ENCODE data around the gene PNPLA7.
"Not testable (repeated sequence)": the region's sequence is repeated elsewhere in the genome, so short reads cannot be mapped to it uniquely, and the experiment has no call there.

Gene PNPLA7

DNA sequence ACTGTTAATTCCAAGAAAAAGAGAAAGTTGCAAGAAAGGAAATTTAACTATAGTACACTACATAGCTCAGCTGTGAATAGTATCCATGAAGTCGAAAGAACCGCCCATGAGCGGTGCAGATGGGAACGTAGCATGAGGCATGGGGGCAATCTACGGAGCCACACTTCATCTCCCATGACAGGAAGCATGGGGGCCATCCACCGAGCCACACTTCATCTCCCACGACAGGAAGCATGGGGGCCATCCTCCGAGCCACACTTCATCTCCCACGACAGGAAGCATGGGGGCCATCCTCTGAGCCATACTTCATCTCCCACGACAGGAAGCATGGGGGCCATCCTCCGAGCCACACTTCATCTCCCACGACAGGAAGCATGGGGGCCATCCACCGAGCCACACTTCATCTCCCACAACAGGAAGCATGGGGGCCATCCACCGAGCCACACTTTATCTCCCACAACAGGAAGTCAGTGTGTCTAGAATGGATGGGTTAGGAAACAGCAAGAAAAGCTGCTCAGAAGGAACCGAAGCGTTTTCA lies 13.5 kb downstream of the PNPLA7 start:
- DNase-seq = not testable (repeated sequence)

DNA sequence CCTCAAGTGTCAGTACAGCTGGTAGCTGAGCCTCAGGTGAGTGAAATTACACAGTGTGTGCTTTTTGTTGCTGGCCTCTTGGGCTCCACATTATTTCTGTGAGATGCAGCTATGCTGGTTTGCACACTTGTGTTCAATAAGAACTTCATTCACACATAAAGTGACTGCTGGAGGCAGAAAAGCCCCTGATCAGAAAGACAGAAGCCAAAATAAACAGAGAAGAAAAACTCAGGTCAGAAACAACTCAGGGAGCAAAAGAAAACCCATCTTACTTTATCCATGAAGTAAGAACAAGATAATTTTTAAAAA lies 15.1 kb downstream of the PNPLA7 start:
- DNase-seq = no peak

DNA sequence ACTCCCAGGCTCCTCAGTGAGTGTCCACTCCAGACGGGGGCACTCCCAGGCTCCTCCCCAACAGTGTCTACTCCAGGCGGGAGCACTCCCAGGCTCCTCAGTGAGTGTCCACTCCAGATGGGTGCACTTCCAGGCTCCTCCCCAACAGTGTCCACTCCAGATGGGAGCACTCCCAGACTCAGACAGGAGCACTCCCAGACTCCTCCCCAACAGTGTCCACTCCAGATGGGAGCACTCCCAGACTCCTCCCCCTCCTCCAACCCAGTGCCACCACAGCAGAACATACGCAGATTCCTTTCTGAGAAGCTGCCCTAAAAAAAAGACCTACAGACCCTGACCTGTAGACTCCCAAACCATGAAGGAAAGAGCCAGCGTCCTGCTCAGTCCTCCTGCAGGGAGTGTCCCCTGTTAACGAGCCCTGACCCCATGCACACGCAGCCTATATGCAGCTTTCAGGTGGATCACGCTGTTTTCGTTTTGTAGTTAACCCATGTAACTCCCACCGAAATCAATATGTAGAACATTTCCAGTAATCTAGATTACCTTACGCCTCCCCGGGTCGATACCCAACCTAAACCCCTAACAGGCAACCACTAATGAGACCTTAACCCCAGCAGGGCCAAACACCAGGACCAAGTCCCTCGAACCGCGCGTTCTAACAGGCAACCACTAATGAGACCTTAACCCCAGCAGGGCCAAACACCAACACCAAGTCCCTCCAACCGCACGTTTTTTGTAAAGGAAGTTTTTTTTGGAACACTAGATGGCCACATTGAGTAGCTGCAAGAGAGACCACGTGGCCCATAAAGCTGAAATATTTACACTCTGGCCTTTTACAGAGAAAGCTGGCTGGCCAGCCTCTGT lies 15.7 kb downstream of the PNPLA7 start:
- DNase-seq = peak; percentile 55

DNA sequence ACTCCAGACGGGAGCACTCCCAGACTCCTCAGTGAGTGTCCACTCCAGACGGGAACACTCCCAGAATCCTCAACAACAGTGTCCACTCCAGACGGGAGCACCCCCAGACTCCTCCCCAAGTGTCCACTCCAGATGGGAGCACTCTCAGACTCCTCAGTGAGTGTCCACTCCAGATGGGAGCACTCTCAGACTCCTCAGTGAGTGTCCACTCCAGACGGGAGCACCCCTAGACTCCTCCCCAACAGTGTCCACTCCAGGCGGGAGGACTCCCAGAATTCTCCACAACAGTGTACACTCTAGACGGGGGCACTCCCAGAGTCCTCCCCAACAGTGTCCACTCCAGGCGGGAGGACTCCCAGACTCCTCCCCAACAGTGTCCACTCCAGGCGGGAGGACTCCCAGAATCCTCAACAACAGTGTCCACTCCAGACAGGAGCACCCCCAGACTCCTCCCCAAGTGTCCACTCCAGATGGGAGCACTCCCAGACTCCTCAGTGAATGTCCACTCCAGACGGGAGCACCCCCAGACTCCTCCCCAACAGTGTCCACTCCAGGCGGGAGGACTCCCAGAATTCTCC lies 17.2 kb downstream of the PNPLA7 start:
- DNase-seq = not testable (repeated sequence)

DNA sequence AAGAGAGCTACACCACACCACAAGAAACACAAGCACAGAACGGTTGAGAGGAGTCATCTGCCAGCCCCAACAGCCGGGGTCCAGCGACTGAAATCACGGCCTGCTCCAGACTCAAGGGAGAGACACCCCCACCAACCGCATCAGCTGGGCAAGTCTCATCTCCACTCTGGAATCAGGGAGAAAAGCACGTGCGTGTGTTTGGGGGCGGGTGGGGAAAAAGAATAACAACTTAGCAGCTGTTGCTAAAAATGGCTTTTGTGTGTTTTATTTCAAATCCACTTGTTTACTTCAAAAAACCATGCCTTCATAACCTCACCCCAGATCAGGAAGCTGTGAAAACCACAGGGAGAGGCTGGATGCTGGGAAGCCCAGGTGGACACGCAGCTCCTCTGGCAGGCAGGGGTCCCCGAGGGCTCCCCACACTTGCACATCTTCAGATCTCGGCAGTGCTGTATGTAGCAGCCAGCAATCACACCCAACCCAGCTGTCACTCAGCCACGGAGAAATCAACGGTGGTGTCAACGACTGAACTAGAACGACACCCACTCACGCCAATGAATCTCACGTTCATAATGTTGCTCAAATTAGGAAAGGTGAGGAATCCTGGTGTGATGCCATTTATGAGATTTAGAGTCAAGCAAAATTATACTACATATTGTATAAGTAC lies 19.0 kb downstream of the PNPLA7 start:
- no peak for DNase-seq

DNA sequence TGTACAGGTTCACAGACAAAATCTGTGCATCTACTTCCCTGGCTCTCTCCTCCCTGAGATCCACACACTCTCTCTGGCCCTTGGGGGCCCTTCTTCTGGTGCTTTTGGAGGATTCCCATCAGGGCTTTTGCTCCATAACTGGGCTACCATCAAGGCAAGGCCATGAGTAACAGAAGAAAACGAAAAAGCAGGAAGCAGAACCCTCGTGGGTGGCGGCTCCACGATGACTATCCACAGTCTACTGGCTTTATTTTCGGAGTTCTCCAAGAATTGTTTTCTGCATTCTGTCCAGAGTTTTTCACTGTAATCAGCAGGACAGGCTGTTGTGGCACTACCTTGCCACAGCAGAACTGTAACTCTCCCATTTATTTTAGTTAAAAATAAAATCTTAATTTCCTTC lies 19.9 kb downstream of the PNPLA7 start:
- DNase-seq = no peak

DNA sequence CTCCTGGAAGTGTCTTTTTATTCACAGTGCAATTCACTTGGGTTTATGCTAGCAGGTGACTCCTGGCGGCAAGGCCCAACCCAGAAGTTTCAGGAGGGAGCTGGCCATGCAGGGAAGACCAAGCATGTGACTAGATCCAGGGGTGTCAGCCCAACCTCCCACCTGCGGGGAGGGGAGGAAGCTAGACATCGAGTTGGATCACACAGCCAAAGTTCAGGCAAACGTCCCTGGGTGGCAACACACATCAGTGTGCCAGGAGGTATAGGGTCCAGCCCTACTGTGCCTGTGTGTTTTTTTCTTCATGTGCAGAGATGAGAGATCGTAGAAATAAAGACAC lies 25.3 kb downstream of the PNPLA7 start:
- no peak for DNase-seq

DNA sequence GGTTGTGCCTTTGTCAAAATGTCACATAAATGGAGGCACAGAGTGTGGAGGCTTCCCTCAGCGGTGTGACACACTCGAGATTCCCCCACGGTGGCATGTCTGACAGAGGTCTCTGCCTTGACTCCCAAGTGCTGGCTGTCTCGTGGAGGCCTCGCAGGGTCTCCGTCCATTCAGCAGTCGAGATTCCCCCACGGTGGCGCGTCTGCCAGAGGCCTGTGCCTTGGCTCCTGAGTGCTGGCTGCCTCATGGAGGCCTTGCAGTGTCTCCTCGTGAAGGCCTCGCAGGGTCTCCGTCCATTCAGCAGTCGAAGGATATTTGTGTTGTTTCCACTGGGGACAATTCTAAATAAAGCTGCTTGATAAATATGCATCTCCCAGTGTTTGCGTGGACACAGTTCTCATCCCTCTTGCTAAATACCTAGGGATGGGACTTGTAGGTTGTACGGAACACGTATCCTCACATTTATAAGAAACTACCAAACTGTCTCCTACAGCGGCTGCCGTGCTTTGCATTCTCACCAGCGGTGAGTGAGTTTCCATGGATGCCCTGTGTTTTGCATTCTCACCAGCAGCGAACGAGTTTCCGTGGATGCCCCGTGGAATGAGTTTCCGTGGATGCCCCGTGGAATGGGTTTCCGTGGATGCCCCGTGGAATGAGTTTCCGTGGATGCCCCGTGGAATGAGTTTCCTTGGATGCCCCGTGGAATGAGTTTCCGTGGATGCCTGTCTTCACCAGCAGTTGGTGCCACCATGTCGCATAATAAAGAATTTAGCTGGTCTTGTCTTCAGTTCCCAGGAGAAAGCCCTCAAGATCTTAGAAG lies 25.8 kb downstream of the PNPLA7 start:
- no peak for DNase-seq

DNA sequence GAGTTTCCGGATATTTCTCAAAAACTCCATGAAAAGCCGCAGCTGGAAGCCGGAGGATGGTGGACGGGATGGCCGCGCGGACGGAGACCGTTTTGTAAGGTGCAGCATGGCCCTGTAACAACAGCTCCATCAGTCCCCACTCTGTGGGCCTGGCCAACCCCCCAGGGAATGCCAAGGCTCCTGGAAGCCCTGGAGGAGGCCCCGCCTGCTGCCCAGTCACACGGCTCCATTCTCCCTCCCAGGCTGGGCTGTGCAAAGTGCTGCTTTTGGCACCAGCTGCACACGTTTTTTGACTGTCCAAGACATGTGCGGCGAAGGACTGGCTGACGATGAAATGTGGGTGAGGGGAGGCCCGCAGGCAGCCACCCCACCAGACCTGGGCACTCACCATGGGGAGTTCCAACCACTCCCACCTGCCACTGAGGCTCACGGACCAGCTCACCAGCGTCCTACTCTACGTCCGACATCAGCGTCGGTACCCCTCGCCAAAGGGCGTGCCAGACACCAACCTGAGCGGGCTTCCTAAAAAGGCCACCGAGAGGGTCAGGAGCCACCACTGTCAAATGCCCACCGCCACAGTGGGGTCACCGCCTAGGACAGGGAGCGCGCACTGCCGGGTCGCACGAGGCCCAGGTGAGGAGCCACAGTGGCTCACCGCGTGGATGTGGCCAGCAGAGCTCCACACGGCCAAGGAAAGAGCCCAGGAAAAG lies 27.3 kb downstream of the PNPLA7 start:
- DNase-seq = no peak

DNA sequence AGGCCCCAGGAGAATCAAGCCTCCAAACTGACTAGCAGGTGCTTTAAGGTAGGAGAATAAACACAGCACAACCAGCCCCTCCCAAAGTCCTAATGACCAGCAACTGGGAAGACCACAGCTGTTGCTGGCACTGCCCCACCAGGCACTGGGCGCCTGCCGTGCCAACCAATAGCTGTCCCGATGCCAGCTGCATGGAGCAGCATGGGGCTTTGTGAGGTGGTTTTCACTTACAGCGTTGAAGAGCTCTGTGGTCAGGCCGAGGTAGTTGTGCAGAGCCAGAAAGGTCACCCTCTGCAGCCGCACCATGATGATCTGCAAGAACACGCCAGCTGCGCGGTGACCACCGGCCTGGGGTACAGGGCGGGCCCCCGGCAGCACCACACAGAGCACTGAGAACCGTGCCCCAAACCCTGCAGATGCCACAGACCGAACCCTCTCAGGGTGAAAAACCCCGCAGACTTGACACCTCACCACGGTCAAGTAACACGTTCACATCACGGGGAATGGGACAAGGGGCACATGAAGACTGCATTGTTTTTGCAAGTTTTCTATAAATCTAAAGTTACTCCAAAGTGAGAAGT lies 28.7 kb downstream of the PNPLA7 start:
- no peak for DNase-seq

DNA sequence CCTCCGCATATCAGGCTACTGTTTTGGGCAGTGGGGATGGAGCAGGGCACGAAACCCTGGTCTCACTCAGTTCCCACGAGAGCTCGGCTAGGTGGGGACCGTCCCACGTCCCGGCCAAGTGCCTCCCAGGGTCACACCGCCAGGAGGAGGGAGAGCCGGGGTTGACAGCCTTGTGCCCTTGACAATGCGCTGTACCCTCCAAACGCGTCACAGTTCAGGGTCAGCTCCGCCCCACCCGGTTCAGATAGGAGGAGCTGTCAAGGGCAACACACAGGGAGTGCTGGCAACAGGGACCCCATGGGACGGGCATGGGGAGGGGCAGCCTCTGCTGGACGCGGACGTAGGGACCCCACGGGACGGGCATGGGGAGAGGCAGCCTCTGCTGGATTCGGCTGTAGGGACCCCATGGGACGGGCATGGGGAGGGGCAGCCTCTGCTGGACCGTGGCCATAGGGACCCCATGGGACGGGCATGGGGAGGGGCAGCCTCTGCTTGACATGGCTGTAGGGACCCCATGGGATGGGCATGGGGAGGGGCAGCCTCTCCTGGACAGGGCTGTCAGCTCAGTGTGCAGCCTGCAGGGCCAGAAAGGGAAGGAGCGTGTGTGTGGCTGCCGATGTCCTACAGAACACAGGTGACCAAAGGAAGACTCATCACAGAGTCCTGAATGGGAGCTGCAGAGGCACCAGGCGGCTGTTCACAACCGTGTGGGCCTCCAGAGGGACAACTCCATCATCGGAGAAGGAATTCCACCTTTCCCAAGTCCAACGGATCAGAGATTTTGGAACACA lies 29.4 kb downstream of the PNPLA7 start:
- no peak for DNase-seq

DNA sequence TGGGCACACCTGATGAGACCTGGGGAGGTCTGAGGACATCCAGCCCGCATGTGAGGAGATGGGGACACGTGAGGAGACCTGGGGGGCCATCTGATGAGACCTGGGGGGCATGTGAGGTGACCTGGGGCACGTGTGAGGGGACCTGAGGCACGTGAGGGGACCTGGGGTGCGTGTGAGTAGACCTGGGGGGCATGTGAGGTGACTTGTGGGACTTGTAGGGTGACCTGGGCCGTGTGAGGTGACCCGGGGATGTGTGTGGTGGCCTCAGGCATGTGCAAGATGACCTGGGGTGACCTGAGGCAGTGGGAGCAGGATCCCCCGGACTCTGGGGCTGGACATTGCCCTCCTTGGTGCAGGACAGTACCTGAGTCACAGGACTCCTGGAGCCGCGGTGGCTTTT lies 30.6 kb downstream of the PNPLA7 start:
- no peak for DNase-seq

DNA sequence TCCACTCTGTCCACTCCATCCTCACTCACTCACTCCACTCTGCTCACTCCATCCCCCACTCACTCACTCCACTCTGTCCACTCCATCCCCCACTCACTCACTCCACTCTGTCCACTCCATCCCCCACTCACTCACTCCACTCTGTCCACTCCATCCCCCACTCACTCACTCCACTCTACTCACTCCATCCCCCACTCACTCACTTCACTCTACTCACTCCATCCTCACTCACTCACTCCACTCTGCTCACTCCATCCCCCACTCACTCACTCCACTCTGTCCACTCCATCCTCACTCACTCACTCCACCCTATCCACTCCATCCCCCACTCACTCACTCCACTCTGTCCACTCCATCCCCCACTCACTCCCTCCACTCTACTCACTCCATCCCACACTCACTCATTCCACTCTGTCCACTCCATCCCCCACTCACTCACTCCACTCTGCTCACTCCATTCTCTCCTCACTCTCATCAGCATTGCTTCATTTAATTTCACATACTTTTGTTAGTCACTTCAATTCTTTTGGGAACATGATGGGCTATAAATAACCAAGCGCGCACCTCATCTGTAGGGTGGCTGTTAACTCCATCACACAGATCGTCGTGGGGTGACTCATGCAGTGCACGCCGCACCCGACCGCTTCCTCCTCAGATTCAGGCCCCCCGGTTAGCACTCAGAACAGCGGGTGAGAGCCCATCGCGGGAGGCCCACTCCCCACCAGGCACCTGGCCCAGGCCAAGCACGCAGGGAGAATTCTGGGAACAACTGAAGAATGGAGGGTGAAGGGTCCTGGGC lies 31.3 kb downstream of the PNPLA7 start:
- DNase-seq = peak; percentile 48

DNA sequence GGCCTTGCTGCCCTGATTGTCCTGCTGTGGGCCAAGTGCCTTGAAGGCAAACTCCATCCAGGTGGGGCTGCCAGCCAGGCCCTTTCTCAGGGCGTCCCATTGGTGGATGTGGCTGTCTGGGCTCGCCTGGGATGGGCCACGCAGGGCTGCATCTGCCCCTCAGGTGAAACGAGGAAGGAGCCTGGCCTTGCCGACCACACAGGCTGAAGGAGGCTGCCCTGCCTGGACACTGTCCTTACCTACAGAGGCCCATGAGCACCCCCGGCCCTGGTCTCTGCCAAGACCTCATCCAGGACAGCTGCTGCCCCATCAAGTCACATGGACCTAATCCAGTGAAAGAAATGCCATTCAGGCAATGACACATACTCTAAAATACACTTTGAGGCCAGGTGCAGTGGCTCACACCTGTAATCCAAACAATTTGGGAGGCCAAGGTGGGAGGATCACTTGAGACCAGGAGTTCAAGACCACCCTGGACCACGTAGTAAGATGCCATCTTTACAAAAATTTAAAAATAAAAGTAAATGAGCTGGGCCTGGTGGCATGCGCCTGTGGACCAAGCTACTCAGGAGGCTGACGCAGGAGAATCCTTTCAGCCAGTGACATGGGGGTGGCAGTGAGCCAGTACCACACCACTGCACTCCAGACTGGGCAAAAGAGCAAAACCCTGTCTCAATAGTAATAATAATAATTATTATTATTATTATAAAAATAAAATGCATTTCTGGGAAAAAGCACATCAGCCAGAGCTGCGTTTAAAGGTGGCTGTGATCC lies 33.9 kb downstream of the PNPLA7 start:
- DNase-seq = no peak

DNA sequence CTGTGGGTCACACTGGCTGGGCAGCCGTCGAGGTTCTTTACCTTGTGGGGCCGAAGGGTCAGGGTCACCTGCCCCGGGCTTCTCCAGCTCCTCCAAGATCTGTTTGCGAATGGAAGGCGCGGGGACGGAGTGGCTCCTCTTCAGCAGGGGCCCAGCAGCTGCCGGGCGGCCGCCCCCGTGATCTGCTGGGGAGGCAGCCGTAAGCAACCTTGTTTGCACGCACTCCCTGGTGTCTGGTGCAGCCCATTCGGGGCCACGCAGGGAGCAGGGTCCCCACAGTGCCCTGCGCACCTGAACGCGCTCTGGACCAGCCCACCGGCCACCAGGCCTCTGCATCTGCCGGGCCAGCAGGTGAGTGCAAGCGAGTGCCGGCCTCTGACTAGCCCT lies 34.9 kb downstream of the PNPLA7 start:
- no peak for DNase-seq

DNA sequence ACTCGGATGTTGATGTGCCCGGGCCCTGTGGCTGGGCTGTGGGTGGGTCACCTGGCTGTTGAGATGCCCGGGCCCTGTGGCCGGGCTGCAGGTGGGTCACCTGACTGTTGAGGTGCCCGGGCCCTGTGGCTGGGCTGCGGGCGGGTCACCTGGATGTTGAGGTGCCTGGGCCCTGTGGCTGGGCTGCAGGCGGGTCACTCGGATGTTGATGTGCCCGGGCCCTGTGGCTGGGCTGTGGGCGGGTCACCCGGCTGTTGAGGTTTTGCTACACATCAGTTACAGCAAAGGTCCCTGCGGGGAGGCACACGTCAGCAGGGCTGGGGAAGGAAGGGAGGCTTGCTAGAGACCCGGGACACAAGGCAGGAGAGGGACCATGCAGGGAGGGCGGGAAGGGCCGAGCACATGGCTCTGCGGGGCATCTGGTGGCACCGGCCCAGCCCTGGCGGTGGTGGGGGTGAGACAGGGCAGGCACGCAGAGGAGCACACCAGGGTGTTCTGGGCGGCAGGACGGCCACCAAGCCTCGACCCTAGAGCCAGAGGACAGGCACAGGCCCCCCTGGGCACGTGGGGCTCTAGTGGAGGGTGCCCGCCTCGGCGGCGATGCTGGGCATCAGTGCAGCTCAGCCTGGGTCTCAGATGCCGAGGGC lies 35.4 kb downstream of the PNPLA7 start:
- no peak for DNase-seq

DNA sequence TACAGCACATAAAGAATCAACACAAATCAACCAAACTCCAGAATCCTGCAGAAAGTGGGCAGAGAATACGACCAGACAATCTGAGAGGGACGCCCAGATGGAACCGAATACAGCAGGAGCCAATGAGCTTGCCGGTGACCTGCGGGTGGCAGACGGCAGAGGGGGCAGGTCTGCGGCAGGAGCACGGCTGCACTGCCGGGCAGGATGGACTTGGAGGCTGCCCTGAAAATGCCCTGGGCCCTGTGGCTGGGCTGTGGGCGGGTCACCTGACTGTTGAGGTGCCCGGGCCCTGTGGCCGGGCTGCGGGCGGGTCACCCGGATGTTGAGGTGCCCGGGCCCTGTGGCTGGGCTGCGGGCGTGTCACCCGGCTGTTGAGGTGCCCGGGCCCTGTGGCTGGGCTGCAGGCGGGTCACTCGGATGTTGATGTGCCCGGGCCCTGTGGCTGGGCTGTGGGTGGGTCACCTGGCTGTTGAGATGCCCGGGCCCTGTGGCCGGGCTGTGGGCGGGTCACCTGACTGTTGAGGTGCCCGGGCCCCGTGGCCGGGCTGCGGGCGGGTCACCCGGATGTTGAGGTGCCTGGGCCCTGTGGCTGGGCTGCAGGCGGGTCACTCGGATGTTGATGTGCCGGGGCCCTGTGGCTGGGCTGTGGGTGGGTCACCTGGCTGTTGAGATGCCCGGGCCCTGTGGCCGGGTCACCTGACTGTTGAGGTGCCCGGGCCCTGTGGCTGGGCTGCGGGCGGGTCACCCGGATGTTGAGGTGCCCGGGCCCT lies 36.2 kb downstream of the PNPLA7 start:
- DNase-seq = not testable (repeated sequence)

DNA sequence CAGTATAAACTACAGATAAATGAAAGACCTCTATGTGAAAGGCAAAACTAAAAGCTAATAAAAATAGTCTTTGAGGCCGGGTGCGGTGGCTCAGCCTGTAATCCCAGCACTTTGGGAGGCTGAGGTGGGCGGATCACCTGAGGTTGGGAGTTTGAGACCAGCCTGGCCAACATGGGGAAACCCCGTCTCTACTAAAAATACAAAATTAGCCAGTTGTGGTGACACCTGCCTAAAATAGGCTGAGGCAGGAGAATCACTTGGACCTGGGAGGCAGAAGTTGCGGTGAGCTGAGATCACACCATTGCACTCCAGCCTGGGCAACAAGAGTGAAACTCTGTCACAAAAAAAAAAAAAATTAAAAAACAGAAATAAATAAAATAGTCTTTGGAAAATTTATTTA lies 37.1 kb downstream of the PNPLA7 start:
- not testable (repeated sequence) for DNase-seq
